ENCODE results near the gene GAS2.
"Not testable (repeated sequence)": the region's sequence is repeated elsewhere in the genome, so short reads cannot be mapped to it uniquely, and the experiment has no call there.

Gene GAS2

DNA sequence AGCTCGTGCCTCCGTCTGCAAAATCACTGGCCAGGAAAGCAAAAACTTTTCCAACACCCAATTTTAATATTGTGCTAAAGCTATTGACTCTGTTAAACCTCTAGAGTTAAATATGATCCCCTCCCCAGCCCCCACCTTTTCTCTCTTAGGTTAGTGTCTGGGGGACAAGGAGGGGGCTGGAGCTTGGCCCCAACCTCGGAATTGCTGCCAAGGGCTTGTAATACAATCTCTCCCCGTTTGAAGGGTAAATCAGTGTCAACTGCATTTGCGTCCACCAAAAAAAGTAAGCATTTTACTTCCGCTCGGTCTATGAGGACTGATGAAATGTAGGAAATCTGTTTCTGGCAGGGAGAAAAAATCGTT, at the start of gene GAS2:
Gene GAS2 (plus strand): TSS at position 287 of the 363 bp plus-strand sequence. CDS start 8,259 bp downstream, outside the sequence.
- no peak for DNase-seq (ENCODE audit: low spot score)

DNA sequence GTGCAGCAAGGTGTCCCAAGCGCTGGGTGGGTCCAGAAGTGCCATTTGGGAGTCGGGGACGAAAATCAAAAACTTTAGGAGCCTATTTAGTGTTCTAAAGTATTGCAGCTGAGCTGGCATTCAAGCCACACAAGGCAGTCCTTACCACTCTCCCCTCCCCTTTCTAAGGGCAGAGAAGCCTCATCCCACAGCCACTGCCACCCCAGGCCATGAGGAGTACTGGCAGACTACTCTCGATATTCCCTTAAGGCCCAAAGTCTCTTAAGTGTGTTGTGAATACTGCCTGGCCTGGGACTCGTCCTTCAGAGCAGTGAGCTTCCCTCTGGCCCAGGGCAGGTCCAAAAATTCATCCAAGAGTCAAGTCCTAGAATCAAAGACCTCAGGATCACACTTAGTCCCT, 48.5 kb upstream of the GAS2 start:
- DNase-seq (ENCODE audit: low spot score): no peak

DNA sequence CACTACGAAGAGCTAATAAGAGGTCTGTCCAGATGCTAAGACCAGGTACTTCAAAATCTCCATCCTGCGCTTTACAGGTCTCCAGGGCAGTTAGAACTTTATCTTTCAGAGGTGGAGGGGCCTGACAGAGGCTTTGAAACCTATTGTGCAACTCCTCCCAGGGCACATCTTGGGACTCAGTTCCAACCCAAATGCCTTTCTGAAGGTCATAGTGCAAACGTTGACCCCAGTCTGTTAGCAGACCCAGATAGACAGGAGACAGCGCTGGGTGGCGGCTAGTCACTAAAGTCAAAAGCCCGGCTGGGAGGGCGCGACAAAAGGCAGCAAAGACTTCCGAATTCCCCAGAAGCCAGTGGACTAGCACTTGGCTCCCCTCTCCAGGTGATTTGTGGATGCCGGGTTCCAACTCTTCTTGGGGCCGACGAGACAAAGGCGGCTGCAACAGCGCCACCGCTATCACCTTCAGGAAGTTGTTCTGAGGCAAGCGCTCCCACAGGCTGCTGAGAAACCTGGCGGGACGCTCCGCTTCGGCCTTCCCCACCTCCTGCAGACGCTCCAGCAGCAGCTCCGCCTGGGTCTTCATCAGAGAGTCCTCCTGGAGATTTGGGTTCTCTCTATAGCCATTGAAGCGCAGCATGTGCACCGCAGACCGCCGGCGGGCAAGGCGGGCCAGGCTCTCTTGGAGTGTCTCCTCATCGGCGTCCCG, 41.5 kb upstream of the GAS2 start:
- DNase-seq (ENCODE audit: low spot score): peak; percentile 35

DNA sequence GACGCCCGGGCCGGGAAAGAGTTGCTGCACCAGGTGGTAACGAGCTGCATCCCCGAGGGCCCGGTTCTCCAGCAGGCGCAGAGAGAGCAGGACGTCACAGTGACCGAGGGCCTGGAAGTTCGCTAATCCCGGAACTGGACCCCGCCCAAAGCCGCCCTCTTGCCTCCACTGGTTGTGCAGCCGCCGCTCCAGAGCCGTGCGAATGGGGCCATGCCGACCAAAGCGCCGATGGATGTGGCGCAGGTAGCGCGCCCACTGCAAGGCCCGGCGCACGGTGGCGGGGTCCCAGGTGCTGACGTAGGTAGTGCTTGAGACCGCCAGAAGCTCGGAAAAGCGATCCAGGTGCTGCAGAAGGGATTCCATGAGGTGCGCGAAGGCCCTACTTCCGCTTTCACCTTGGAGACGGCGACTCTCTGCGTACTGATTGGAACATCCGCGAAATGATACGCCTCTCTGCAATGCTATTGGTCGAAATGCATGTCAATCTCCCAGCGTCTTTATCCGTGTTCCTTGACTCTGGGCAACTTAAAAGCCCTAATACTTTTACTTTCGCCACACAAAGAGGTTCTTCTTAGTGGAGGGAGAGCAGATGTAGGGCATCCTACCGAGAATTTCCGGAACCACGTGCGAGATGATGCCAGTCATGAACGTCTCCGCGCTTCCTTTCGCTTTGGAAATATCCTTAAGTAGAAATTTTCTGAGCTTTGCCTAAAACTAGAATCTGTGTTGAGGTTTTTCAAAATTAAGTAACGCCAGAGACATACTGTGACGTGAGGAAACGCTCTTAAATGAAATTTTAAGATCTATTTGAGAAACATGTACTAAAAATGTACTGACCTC, 40.7 kb upstream of the GAS2 start, which contains the start of gene FANCF:
Gene FANCF (minus strand): TSS at position 376 of the 840 bp plus-strand sequence. CDS start 13 bp downstream, at position 363.
- peak; percentile 96 for DNase-seq (ENCODE audit: low spot score)

DNA sequence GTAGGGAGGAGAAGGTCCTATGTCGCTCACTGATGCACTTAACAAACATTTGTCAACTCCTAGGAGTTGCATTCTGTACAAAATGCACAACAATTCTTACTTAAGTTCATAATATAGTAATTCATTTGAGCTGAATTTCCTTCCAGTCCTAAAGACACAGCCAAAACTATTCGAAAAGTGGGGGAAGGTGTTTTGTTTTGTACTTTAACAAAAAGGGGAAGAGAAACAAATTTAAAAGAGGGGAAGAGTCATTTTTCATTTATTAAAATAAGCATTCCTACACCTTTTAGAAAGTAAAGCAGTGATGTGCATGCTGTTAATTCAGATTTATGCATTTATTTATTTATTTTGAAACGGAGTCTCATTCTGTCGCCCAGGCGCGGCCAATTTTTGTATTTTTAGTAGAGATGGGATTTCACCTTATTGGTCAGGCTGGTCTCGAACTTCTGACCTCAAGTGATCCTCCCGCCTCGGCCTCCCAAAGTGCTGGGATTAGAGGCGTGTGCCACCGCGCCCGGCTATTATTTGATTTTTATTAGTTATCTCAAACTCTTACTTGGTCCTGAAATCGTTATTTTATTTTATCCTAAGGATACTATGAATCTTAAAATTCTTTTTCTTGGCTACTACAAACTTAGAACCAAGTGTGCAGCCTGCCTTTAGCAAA, 39.7 kb upstream of the GAS2 start:
- no peak for DNase-seq (ENCODE audit: low spot score)

DNA sequence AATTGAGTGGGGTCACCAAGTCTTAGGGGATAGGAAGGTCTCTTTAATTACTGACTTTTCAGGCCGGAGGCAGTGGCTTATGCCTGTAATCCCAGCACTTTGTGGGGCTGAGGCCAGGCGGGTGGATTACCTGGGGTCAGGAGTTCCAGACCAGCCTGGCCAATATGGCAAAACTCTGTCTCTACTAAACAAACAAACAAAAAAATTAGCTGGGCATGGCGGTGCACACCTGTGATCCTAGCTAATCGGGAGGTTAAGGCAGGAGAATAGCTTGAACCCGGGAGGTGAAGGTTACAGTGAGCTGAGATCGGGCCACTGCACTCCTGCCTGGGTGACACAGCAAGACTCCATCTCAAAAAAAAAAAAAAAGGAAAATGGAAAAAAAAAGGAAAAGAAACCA, 39.0 kb upstream of the GAS2 start:
- DNase-seq (ENCODE audit: low spot score): no peak

DNA sequence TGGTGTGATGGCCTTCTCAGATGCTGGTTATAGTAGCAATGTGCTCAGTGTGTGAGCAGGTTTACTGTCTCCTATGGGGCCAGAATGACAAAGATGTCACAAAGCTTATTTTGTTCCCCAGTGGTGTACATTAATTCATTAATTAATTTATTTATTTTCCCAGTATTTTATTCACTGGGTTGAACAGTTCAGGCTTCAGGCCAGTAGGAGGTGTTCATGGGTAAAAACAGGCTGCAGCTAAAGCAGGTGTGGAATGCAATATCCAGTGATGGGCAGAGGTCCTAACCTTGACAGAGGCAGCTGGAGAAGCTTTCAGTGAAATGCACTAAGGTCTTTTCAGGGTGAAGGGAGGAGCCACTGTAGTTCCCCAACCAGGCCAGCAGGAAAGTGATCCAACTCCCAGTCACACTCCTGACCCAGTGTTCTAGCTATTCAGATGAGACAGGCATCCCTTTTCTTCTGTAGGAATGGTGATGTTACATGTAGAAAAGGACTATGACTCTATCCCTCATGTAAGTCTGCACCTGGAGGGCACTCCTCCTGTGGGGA, 33.0 kb upstream of the GAS2 start:
- DNase-seq (ENCODE audit: low spot score): no peak

DNA sequence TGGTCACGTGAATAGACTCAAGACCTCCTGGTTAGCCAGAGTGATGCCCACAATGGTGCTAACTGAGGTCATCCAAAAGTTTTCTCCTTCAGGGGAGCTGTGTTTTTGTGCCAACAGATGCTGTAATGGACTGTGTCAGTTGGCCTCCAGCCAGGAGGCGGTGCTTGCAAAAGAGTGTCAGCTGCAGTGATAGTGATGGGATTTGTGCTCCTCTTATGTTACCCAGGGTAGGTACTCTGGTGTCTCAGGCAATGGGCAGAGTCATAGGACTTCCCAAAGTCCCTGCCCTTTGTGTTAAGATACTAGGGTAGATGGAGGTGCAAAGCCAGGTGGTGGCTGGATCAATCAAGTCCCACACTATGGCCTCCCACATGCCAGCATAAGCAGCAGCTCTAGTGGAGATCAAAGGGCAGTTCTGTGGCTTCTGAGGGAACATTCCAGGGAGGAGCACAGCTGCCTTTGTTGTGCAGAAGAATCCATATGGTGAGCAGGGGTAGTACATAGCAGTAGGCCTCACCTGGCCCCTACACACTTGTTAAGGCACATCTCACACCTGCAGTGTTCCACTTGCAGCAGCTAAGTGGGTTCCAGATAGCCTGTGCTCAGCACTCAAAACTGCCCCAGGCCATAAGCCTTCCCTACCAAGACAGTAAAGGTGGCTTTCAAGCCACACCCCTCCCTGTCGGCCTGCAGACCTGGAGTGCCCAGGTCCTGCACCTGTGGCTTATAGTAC, 31.3 kb upstream of the GAS2 start:
- DNase-seq (ENCODE audit: low spot score): no peak

DNA sequence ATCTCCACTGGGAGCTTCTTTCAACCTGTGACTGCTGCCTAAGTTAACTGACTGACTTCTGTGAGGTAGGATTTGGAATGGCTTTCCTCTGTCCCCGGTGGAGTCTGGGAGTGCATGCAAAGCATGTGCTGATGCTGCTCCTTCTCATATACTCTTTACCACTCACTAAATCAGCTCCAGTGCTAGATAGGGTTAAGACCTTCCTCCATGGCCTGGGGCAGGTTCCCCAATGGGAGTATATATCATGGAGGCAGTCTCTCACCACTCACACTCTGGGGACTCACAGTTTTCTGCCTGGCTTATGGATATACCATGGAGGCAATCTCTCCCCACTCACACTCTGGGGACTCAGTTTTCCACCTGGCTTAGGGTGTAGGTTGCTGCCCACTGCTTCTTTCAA, 30.7 kb upstream of the GAS2 start:
- no peak for DNase-seq (ENCODE audit: low spot score)

DNA sequence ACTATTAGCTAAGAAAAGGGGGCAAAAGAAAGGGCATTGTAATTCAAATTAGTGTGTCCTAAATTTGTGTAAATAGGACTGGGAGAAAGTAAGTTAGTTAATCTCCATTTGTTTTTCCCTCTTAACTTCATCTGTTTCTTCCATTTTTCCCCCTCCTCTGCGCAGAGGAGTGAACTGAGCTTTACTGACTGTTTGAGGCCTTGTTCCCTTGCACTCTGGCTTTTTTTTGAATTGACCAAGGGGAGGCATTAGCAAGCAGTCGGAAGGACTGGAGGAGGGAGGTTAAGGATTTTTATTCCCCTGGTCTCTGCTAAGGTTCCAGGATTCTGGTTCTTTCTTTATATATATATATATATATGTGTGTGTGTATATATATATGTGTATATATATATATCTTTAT, 25.5 kb upstream of the GAS2 start:
- no peak for DNase-seq (ENCODE audit: low spot score)

DNA sequence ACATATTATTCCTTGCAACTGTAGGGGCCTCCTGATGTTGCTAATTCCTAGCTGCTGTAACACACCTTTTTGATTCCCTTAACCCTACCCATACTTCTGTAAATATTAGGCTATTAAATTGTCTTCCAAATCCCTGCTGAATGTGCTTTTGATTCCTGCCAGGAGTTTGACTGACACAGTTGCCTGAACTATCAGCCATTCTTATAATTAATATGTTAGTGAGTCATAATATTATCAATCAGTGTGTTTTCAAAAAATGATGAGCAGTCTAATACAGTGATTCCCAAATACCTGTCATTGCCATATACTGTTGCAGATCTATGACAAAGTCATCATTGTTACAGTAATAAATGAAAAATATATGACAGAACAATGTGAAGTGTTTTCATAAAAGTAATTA, 24.9 kb upstream of the GAS2 start:
- DNase-seq (ENCODE audit: low spot score): no peak

DNA sequence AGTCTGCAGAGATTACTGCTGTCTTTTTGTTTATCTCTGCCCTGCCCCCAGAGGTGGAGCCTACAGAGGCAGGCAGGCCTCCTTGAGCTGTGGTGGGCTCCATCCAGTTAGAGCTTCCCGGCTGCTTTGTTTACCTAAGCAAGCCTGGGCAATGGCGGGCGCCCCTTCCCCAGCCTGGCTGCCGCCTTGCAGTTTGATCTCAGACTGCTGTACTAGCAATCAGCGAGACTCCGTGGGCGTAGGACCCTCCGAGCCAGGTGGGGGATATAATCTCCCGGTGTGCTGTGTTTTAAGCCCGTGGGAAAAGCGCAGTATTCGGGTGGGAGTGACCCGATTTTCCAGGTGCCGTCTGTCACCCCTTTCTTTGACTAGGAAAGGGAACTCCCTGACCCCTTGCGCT, 14.1 kb upstream of the GAS2 start:
- not testable (repeated sequence) for DNase-seq (ENCODE audit: low spot score)

DNA sequence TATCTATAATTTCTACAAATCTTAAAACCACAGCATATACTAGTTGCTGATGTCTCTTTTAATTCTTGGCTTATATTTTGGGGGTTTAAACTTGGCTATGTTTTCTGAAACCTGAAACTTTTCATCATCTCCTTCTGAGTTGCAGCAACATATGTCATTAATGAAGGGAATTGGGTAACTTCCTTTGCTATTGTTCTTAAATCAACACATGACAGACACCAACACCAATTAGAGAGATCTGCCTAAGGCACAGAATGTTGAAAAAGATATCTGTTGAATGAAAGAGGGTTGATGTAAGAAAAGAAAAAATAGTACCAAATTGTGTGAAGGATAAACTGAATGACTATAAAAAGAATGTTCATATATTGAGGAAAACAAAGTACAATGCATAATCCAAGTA, 10.3 kb upstream of the GAS2 start:
- no peak for DNase-seq (ENCODE audit: low spot score)

DNA sequence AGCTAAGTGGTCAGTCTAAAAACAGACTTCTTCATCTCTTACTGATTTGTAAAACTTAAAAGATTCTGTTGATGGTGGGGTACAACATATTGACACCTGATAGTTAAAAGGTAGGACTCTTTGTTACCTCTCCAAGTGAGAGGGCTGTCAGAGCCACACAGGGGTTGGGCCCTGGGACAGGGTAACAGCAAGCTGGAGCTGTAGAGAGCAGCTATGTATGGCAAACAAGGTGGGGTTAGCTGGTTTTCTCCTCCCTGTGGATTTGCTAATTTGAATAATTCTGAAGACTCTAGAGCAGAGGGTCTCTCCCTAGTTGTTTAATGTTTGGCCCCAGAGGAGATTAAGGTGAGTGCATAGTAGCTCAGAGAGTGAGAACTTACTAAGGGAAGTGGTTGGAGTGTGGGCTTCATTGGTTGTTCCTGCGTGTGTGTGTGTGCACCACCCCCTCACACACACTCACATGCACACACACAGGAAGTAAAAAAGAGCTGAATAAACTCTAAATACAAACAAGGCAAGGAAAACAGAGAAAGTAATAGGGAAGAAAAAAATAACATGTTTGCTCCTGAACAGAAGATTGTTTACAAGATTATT, 9.2 kb upstream of the GAS2 start:
- DNase-seq (ENCODE audit: low spot score): no peak

DNA sequence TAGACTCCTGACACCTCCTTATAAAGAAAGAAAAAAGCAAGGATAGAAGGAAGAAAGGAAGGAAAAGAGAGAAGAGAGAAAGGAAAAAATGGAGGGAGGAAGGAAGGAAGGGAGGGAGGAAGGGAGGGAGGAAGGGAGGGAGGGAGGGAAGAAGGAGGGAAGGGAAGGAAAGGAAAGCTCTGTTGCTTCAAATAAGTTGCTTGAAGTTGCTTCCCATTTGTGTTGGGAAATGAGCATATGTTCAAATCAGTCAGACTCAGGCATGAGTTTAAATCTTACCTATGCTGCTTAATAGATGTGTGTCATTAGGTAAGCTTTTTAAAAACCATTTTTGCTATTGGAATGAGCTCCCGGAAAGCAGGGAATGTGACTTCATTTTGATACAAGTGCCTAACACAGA, 6.6 kb upstream of the GAS2 start:
- no peak for DNase-seq (ENCODE audit: low spot score)

DNA sequence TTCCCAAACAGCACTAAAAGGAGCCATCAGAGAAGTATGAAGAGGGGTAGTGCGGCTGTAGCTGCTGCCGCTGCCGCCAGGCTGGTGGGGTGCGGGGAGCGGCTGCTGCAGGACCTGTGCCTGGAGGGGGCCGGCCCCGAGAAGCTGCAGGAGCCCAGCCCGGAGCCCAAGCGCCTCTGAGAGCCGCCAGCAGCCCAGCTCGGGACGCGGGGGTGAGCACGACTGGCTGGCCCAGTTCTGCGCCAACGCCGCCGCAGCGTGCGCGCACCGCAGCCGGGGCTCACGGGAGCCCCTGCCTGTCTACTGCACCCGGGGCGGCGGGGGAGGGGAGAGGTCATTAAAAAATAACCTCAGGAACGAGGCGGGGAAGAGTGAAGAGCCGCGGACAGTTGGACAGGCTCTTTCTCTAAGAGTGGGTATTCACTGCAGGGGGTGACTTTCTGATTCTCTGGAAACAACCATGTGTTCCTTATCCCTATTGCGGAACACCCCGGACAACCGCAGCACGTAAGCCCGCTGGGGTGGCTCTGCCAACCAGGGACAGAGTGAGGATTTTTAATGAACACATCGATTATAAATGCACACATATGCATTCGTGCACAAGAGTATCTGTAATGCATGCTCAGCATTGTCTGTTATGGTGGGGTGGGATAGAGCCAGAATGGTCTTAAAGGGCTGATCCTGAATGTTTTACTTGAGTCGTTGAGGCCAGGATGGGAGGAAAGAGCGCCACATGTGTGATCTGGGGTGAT, 453 bp downstream of the GAS2 start:
- peak; percentile 5 for DNase-seq (ENCODE audit: low spot score)

DNA sequence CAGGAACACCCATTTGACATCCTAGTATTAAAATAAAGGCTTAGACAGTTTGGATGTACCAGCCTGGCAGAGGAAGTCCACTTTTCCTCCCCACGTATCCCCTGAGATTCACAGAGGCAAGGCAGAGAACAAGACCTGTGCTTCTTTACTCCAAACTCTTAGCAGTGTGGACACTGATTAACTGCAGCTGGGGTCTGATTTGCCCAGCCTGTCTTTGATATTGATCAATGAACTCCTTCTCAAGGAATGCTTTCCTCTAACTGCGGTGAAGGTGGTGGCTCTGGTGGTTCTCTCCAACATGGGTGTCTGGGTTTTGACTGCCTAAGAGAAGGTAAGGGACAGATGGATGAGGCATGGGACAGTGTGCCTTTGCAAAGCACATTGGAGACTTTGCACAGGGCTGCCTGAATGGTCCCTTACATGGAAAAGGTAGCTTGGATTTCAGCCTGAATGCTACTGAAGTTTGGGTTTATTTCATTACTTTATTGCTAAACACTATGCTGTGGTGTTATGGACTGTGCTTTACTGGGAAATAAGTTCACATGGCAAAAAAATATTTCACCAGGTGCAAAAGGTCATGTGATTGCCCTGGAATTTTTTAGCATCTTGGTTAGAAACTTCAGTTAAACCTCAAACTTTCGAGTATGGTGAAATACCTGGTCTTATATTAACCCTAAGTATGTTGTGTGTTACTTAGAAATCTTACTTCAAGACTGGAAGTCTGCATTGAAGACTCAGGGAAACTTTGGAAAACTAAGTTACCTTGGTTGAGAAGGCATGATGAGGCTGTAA, 1.8 kb downstream of the GAS2 start:
- DNase-seq (ENCODE audit: low spot score): no peak

DNA sequence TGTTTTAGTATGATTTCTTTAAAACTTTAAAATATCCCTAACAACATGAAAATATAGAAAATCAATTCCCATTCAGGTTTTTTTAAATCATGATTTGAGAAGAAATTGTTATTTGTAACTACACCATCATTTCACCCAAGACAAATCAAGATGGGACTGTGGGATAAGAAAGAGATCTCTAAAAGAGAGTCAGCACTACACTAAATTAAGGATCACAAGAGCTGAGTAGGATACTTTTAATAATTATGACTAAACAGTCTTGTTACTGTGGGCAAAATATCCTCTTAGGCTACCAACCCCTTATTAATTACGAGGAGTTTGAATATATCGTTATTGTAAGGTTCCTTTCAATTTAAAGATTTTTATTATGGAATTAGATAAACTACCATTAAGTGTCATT, 3.0 kb downstream of the GAS2 start:
- no peak for DNase-seq (ENCODE audit: low spot score)

DNA sequence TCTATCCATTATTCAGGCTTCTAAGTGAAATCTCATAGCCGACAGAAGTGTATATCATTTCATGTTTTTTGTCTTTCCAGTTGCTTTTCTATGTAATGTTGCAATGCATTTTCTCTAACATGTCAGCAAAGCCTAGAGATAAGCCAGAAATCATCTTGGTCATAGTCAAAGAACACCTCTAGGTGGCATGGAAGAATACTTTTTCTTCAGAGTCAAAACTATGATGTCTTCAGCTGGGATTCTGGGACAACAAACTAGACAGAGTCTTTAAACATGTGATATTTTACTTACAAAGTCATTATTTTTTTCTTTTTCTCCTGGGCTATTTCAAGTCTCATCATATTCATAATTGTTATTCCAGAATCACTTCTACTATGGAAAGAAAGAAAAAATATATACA, 4.4 kb downstream of the GAS2 start:
- no peak for DNase-seq (ENCODE audit: low spot score)

DNA sequence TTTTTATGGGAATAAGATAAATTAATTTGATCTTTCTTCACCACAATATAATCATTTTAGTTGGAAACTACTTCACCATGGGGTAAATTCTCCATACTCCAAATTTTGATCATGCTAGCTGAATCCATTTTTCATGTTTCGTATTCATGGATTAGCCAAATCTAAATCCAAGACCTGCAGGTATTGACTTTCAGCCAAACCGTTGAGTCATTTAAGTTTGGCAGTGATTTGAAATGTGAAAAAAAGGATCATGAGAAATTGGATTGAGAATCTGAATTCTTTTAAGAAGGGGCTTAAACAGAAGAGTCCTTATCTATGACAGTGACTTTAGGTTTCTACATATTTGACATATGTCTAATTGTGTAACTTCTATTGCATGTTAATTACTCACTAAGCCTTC, 5.3 kb downstream of the GAS2 start:
- no peak for DNase-seq (ENCODE audit: low spot score)
